Measurements from ENCODE around the gene KLF4. TPM values are rescaled to one million over a fixed set of nuclear protein-coding genes. Genes with fewer than 3 reads are reported as not detected.
"Not testable (repeated sequence)": the region's sequence is repeated elsewhere in the genome, so short reads cannot be mapped to it uniquely, and the experiment has no call there.

The KLF4 gene
- 10 to 100 TPM; 45.2 to 66.9 TPM for total RNA-seq
- long read RNA-seq, transcript KLF4-205 (3 exons, 2,393 nt) = major isoform, 26 of 38 reads
- long read RNA-seq, partial matches to known transcripts = 7 of 38 reads
- long read RNA-seq, other reads (novel, unspliced or antisense) = 2 of 38 reads

GRCh38 chr9:107489687-107490605, at the start of gene KLF4:
Gene KLF4 (minus strand): TSS chr9:107489769. CDS start chr9:107489172, 597 bp downstream.
- intact Hi-C loops (cut with DNase I) = loop anchor here (2.0 to 10.0 kb wide), 3 partner anchors 147 to 785 kb away; no protein-coding TSS in a partner anchor
- DNase-seq (peak; percentile 93), ATAC-seq (peak; percentile 83 to 88)

- intact Hi-C loops (cut with DNase I) = no loop called here
- DNase-seq (no peak), ATAC-seq (no peak)
These were observed 46.9 kb upstream of the KLF4 start for GRCh38 chr9:107536462-107536861.

GRCh38 chr9:107534510-107535078, 45.0 kb upstream of the KLF4 start:
- no peak for DNase-seq
- intact Hi-C loops (cut with DNase I) = no loop called here
- no peak for ATAC-seq

- ATAC-seq = no peak
These were observed 41.1 kb upstream of the KLF4 start for GRCh38 chr9:107530679-107531078.

GRCh38 chr9:107528686-107529085, 39.1 kb upstream of the KLF4 start:
- ATAC-seq (no peak), DNase-seq (no peak)
- intact Hi-C loops (cut with DNase I) = no loop called here

More at GRCh38 chr9:107530679-107531078, 41.1 kb upstream of the KLF4 start:
- DNase-seq = no peak
- intact Hi-C loops (cut with DNase I) = no loop called here

- ATAC-seq (no peak), DNase-seq (no peak)
- intact Hi-C loops (cut with DNase I) = no loop called here
These were observed 34.0 kb upstream of the KLF4 start for GRCh38 chr9:107523539-107523938.

- intact Hi-C loops (cut with DNase I) = no loop called here
- no peak for DNase-seq
- ATAC-seq = no peak
These were observed 30.6 kb upstream of the KLF4 start for GRCh38 chr9:107520186-107520585.

GRCh38 chr9:107518037-107518807, 28.7 kb upstream of the KLF4 start:
- ATAC-seq = no peak
- intact Hi-C loops (cut with DNase I) = loop anchor here in 1 of 2 donors (10.0 kb wide), 1 partner anchor 57 kb away; no protein-coding TSS in a partner anchor
- DNase-seq = no peak

- intact Hi-C loops (cut with DNase I) = loop anchor here in 1 of 2 donors (10.0 kb wide), 1 partner anchor 61 kb away; no protein-coding TSS in a partner anchor
- peak in 1 of 2 donors; percentile 43 for ATAC-seq
These were observed 24.0 kb upstream of the KLF4 start for GRCh38 chr9:107513464-107514100.

GRCh38 chr9:107504585-107505455, 15.3 kb upstream of the KLF4 start:
- DNase-seq = peak; percentile 70

More at GRCh38 chr9:107513464-107514100, 24.0 kb upstream of the KLF4 start:
- no peak for DNase-seq

GRCh38 chr9:107502464-107502863, 12.9 kb upstream of the KLF4 start:
- ATAC-seq = no peak
- DNase-seq = no peak
- intact Hi-C loops (cut with DNase I) = no loop called here

More at GRCh38 chr9:107504585-107505455, 15.3 kb upstream of the KLF4 start:
- intact Hi-C loops (cut with DNase I) = no loop called here
- peak; percentile 53 to 93 for ATAC-seq

GRCh38 chr9:107500421-107501200, 11.0 kb upstream of the KLF4 start:
- DNase-seq; intact Hi-C loops (cut with DNase I); ATAC-seq: not testable (repeated sequence)

GRCh38 chr9:107496976-107497375, 7.4 kb upstream of the KLF4 start:
- DNase-seq (no peak), ATAC-seq (no peak)
- intact Hi-C loops (cut with DNase I) = no loop called here

- intact Hi-C loops (cut with DNase I) = no loop called here
- DNase-seq = no peak
- ATAC-seq = no peak
These were observed 2.9 kb upstream of the KLF4 start for GRCh38 chr9:107492381-107492970.

GRCh38 chr9:107491081-107492053, 1.8 kb upstream of the KLF4 start:
- DNase-seq = peak; percentile 65

More at GRCh38 chr9:107491081-107492053, 1.8 kb upstream of the KLF4 start:
- intact Hi-C loops (cut with DNase I) = loop anchor here in 1 of 2 donors (2.0 kb wide), 1 partner anchor 145 kb away; no protein-coding TSS in a partner anchor
- ATAC-seq = no peak
